ENCODE measurements around the gene LRRC63.

DNA sequence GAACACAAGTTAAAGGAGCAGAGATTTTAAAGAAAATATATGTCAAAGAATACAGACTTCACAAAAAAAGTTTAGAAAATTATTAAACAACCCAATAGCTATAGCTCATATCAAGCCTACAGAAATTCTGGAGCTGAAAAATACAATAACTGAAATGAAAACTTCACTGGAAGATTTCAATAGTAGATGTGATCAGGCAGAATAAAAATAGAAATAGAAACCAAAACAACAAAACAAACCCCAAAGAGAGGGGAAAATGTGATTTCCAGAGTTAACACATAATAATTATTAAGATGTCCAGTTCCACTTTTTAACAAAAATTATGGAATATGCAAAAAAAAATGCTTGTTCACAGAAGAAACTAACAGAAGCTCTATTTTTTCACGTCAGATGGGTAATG lies 23.6 kb downstream of the LRRC63 start:
- TF ChIP-seq, protein P1, sequence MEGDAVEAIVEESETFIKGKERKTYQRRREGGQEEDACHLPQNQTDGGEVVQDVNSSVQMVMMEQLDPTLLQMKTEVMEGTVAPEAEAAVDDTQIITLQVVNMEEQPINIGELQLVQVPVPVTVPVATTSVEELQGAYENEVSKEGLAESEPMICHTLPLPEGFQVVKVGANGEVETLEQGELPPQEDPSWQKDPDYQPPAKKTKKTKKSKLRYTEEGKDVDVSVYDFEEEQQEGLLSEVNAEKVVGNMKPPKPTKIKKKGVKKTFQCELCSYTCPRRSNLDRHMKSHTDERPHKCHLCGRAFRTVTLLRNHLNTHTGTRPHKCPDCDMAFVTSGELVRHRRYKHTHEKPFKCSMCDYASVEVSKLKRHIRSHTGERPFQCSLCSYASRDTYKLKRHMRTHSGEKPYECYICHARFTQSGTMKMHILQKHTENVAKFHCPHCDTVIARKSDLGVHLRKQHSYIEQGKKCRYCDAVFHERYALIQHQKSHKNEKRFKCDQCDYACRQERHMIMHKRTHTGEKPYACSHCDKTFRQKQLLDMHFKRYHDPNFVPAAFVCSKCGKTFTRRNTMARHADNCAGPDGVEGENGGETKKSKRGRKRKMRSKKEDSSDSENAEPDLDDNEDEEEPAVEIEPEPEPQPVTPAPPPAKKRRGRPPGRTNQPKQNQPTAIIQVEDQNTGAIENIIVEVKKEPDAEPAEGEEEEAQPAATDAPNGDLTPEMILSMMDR (IDR thresholded peaks at IDR 0.05; ENCODE audit: insufficient read depth, low read length), result no peak
- TF ChIP-seq GABPA (IDR thresholded peaks at IDR 0.05; ENCODE audit: low read depth) (no peak), POLR2AphosphoS5 (IDR thresholded peaks at IDR 0.05; ENCODE audit: low read depth) (no peak), SPI1 (IDR thresholded peaks at IDR 0.05; ENCODE audit: borderline replicate concordance, low read depth) (no peak)
- TF ChIP-seq, protein P2, sequence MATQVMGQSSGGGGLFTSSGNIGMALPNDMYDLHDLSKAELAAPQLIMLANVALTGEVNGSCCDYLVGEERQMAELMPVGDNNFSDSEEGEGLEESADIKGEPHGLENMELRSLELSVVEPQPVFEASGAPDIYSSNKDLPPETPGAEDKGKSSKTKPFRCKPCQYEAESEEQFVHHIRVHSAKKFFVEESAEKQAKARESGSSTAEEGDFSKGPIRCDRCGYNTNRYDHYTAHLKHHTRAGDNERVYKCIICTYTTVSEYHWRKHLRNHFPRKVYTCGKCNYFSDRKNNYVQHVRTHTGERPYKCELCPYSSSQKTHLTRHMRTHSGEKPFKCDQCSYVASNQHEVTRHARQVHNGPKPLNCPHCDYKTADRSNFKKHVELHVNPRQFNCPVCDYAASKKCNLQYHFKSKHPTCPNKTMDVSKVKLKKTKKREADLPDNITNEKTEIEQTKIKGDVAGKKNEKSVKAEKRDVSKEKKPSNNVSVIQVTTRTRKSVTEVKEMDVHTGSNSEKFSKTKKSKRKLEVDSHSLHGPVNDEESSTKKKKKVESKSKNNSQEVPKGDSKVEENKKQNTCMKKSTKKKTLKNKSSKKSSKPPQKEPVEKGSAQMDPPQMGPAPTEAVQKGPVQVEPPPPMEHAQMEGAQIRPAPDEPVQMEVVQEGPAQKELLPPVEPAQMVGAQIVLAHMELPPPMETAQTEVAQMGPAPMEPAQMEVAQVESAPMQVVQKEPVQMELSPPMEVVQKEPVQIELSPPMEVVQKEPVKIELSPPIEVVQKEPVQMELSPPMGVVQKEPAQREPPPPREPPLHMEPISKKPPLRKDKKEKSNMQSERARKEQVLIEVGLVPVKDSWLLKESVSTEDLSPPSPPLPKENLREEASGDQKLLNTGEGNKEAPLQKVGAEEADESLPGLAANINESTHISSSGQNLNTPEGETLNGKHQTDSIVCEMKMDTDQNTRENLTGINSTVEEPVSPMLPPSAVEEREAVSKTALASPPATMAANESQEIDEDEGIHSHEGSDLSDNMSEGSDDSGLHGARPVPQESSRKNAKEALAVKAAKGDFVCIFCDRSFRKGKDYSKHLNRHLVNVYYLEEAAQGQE (IDR thresholded peaks at IDR 0.05; ENCODE audit: insufficient replicate concordance, low read depth), result no peak

Measured in HL-60 (cell line).